ENCODE data around the gene BLACAT1.

- no peak for TF ChIP-seq CTCF (IDR thresholded peaks at IDR 0.05)
- no peak for TF ChIP-seq EZH2phosphoT487 (IDR thresholded peaks at IDR 0.05)
- no peak for TF ChIP-seq EZH2 (IDR thresholded peaks at IDR 0.05)
Measured at GRCh38 chr1:205495237-205495823, 39.5 kb upstream of the BLACAT1 start.
